Fibroblast of the conjunctiva (primary cell): ENCODE measurements around the gene DLG2.
"Not testable (repeated sequence)": the region's sequence is repeated elsewhere in the genome, so short reads cannot be mapped to it uniquely, and the experiment has no call there.

Experiments used
- DNase-seq: peaks from one replicate; pipeline ENCODE4 v3.0.0-alpha.2; 2010; ENCODE audit warnings: low read depth

Gene DLG2

GRCh38 chr11:83448686-83449085 lies 2178.5 kb downstream of the DLG2 start:
- no peak for DNase-seq

GRCh38 chr11:83443880-83444279 lies 2183.3 kb downstream of the DLG2 start:
- DNase-seq = not testable (repeated sequence)

- no peak for DNase-seq
Measured at GRCh38 chr11:83441601-83442000, 2185.5 kb downstream of the DLG2 start.

- no peak for DNase-seq
Measured at GRCh38 chr11:83441171-83441570, 2186.0 kb downstream of the DLG2 start.

- no peak for DNase-seq
Measured at GRCh38 chr11:83438438-83438837, 2188.7 kb downstream of the DLG2 start.

GRCh38 chr11:83437939-83438338 lies 2189.2 kb downstream of the DLG2 start:
- no peak for DNase-seq

GRCh38 chr11:83436855-83437254 lies 2190.3 kb downstream of the DLG2 start:
- DNase-seq = no peak

GRCh38 chr11:83434812-83435211 lies 2192.3 kb downstream of the DLG2 start:
- not testable (repeated sequence) for DNase-seq

GRCh38 chr11:83427943-83428342 lies 2199.2 kb downstream of the DLG2 start:
- DNase-seq = no peak

- no peak for DNase-seq
Measured at GRCh38 chr11:83427501-83427900, 2199.6 kb downstream of the DLG2 start.

GRCh38 chr11:83425137-83425466 lies 2202.0 kb downstream of the DLG2 start:
- no peak for DNase-seq

GRCh38 chr11:83424376-83425136 lies 2202.6 kb downstream of the DLG2 start:
- DNase-seq = no peak

GRCh38 chr11:83422641-83423040 lies 2204.5 kb downstream of the DLG2 start:
- not testable (repeated sequence) for DNase-seq

- DNase-seq = no peak
Measured at GRCh38 chr11:83410605-83411565, 2216.3 kb downstream of the DLG2 start.

GRCh38 chr11:83409891-83410290 lies 2217.3 kb downstream of the DLG2 start:
- no peak for DNase-seq

- no peak for DNase-seq
Measured at GRCh38 chr11:83409476-83409875, 2217.7 kb downstream of the DLG2 start.

GRCh38 chr11:83408946-83409345 lies 2218.2 kb downstream of the DLG2 start:
- no peak for DNase-seq
